A549 (cell line): ENCODE measurements around the gene PERCC1. TPM values are rescaled to one million over a fixed set of nuclear protein-coding genes. Genes with fewer than 3 reads are reported as not detected.

ENCODE experiments used
- ATAC-seq, 2 experiments: fragments of 200-7000 bp in 1 of 2; fragments of >200 bp in 1 of 2; cut with Nextera tagmentation in 1 of 2; cut with Tn5 transposase in 1 of 2; 3 replicates each; pipeline versions ENCODE4 v1.8.0 to v1.9.1; 2018 to 2020; ENCODE audit warnings: mild to moderate bottlenecking in 1 of 2, moderate library complexity in 1 of 2
- CTCF ChIA-PET: fragments of 300-600 bp; sonication (Branson Sonifier 250); formaldehyde crosslinking; extraction: SDS; loops from one replicate; lab custom pipeline; 2021; ENCODE audit warnings: antibody characterized with exemption, inconsistent platforms; lab: Yijun Ruan, JAX
- POLR2A ChIA-PET: fragments of 350-600 bp; formaldehyde crosslinking; extraction: SDS; loops from one replicate; lab custom pipeline; 2021; ENCODE audit warnings: antibody characterized with exemption, inconsistent platforms; lab: Yijun Ruan, JAX
- DNase-seq, 2 experiments: peaks; one replicate each; pipeline versions ENCODE4 v3.0.0 to v3.0.0-alpha.2; 2011 to 2016; ENCODE audit warnings: low read depth in 1 of 2, low spot score in 1 of 2
- FAIRE-seq: peaks from 2 replicates; lab custom pipeline; 2011; peaks lifted over from hg19 to GRCh38; lab: Jason Lieb, UNC
- H3K27ac ChIP-seq, 2 experiments: fragments of >200 bp; sonication (Bioruptor Twin); formaldehyde crosslinking; 3 replicates each; pipeline ENCODE4 v1.5.1; 2016 to 2017
- H3K4me1 ChIP-seq: fragments of >200 bp; sonication (Bioruptor Twin); formaldehyde crosslinking; 3 replicates; pipeline ENCODE4 v1.6.1; 2016
- H3K4me2 ChIP-seq: fragments of >200 bp; sonication (Bioruptor Twin); formaldehyde crosslinking; 3 replicates; pipeline ENCODE4 v1.6.1; 2016
- H3K4me3 ChIP-seq: fragments of >200 bp; sonication (Bioruptor Twin); formaldehyde crosslinking; 3 replicates; pipeline ENCODE4 v1.5.1; 2016
- H3K9me3 ChIP-seq: fragments of >200 bp; sonication (Bioruptor Twin); formaldehyde crosslinking; 3 replicates; pipeline ENCODE4 v1.6.1; 2016
- CEBPB ChIP-seq, 2 experiments: fragments of >200 bp in 1 of 2; sonication (Bioruptor Twin) in 1 of 2; formaldehyde crosslinking in 1 of 2; IDR thresholded peaks; 2 replicates each; pipeline ENCODE4 v1.6.1; 2012 to 2016
- EHMT2 ChIP-seq: fragments of 200-600 bp; sonication (generic); IDR thresholded peaks from 2 replicates; pipeline ENCODE4 v1.6.1; 2016; ENCODE audit warnings: antibody characterized with exemption, low read depth, mild to moderate bottlenecking, moderate library complexity
- JUNB ChIP-seq: fragments of >200 bp; sonication (Bioruptor Twin); formaldehyde crosslinking; IDR thresholded peaks from 2 replicates; pipeline ENCODE4 v1.6.1; 2016
- KDM1A ChIP-seq: fragments of 200-600 bp; sonication (generic); IDR thresholded peaks from 2 replicates; pipeline ENCODE4 v1.6.1; 2016; ENCODE audit warnings: low read depth, mild to moderate bottlenecking
- RCOR1 ChIP-seq: fragments of 150-350 bp; IDR thresholded peaks from 2 replicates; pipeline ENCODE4 v1.6.1; 2014; ENCODE audit warnings: antibody characterized with exemption, low read length, low read depth
- WGBS: methylation state at CpG from one replicate; pipeline ENCODE4 v1.1.6; 2017; ENCODE audit errors: missing lambda C conversion rate; 5-methylcytosine and 5-hydroxymethylcytosine counted together
- polyA plus RNA-seq, 4 experiments: library from polyadenylated mRNA; depleted of rRNA in 3 of 4; stranded (reverse); fragments of >200 nt; fragmentation: RNase III in 1 of 4; extraction: RNeasy Plus Mini Kit Qiagen cat#74134 plus additional on column Dnase treatment in 1 of 4; gene quantifications; 2 replicates in 3 of 4; 3 replicates in 1 of 4; pipeline ENCODE4 v1.2.3, GENCODE V29; 2011 to 2017
- TF ChIP-seq, protein P1 (sequence below): fragments of 150-350 bp; IDR thresholded peaks from 2 replicates; pipeline ENCODE4 v1.6.1; 2014; ENCODE audit warnings: low read depth, mild to moderate bottlenecking, low read length

PERCC1 gene
- polyA plus RNA-seq, 2 of the 4 experiments (the other 2 are of a cell fraction): not detected

DNA sequence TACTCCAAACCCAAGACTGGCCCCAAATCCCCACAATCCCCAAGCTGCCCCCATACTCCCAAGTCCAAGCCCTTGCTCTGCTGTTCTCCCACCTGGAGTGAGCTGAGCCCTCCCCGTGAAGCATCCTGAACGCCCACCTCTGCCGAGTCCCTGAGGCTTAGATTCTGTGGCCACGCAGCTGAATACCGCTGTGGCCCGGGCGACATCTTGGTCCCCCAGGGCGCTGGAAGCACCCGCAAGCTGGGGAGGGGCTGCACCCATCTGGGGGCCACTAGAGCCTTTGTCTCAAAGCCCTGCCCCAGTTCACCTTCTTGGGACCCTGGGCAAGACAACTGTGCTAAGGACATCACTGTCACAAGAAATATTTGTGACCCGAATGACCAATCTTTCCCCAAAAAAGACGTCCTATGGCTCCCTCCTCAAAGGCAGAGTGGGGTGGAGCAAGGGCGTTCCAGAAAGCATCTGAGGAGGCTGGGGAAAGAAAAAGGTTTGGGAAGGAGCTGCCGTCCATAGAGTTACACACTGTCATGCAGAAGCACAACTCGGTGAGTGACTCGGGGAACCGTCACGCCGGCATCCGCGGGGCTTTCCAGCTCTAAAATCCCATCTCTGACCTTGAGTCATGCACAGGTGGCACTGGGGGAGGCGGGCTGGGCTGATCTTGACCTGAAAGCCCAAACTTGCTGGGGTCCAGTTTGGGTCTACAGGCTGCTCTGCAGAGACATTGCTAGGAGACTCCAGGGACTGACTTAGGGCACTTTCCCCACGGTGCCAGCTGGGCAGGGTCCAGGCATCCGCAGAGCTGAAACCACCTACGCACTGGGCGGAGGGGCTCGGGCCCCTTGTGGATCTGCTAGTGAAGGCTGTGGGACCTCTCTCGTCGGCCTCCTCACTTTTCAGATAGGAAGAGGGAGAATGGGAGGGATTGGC lies 51.3 kb downstream of the PERCC1 start:
- Histone ChIP-seq H3K4me3 (no peak overlapping the region), H3K9me3 (no peaks in the 10 kb centered on the region), H3K4me1 (no peaks in the 10 kb centered on the region), H3K27ac (no peak overlapping the region), H3K4me2 (no peak overlapping the region)
- ChIA-PET CTCF (interaction anchor here (1.2 kb wide), 1 partner anchor 48 kb away, joined by 3 read pairs; no protein-coding TSS in a partner anchor), POLR2A (no interaction called here)
- 62% methylated on average over 27 of the region's 28 CpGs for WGBS
- DNase-seq (no peak), ATAC-seq (no peak; a peak in 1 of 6 replicates), FAIRE-seq (no peak)
- TF ChIP-seq JUNB (no peak), EHMT2 (no peak), KDM1A (no peak), RCOR1 (no peak), CEBPB (IDR thresholded peaks at IDR 0.05) (no peak)
- TF ChIP-seq, protein P1, sequence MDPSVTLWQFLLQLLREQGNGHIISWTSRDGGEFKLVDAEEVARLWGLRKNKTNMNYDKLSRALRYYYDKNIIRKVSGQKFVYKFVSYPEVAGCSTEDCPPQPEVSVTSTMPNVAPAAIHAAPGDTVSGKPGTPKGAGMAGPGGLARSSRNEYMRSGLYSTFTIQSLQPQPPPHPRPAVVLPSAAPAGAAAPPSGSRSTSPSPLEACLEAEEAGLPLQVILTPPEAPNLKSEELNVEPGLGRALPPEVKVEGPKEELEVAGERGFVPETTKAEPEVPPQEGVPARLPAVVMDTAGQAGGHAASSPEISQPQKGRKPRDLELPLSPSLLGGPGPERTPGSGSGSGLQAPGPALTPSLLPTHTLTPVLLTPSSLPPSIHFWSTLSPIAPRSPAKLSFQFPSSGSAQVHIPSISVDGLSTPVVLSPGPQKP: no peak

Other genes starting within 250 kb of the PERCC1 start
- gene TPSG1, start 205.8 kb upstream of the PERCC1 start, polyA plus RNA-seq (2011; rRNA removed): not detected in 2 replicates
- gene TPSG1, start 205.8 kb upstream of the PERCC1 start, polyA plus RNA-seq (2017; fragmentation: RNase III; extraction: RNeasy Plus Mini Kit Qiagen cat#74134 plus additional on column Dnase treatment): 0.08 TPM in 1 of 3 replicates, not detected in the others
- gene TPSB2, start 200.9 kb upstream of the PERCC1 start, polyA plus RNA-seq (2011; rRNA removed): not detected in 2 replicates
- not detected in 3 replicates for gene TPSB2, start 200.9 kb upstream of the PERCC1 start, polyA plus RNA-seq (2017; fragmentation: RNase III; extraction: RNeasy Plus Mini Kit Qiagen cat#74134 plus additional on column Dnase treatment)
- not detected in 2 replicates for gene TPSAB1, start 190.4 kb upstream of the PERCC1 start, polyA plus RNA-seq (2011; rRNA removed)
- not detected in 3 replicates for gene TPSAB1, start 190.4 kb upstream of the PERCC1 start, polyA plus RNA-seq (2017; fragmentation: RNase III; extraction: RNeasy Plus Mini Kit Qiagen cat#74134 plus additional on column Dnase treatment)
- not detected in 2 replicates for gene TPSD1, start 175.0 kb upstream of the PERCC1 start, polyA plus RNA-seq (2011; rRNA removed)
- gene TPSD1, start 175.0 kb upstream of the PERCC1 start, polyA plus RNA-seq (2017; fragmentation: RNase III; extraction: RNeasy Plus Mini Kit Qiagen cat#74134 plus additional on column Dnase treatment): not detected in 3 replicates
- 131 and 170 TPM in 2 replicates for gene UBE2I, start 121.4 kb upstream of the PERCC1 start, polyA plus RNA-seq (2011; rRNA removed)
- gene UBE2I, start 121.4 kb upstream of the PERCC1 start, polyA plus RNA-seq (2017; fragmentation: RNase III; extraction: RNeasy Plus Mini Kit Qiagen cat#74134 plus additional on column Dnase treatment): 207 to 210 TPM (median 208 TPM) in 3 replicates
- gene BAIAP3, start 97.4 kb upstream of the PERCC1 start, polyA plus RNA-seq (2011; rRNA removed): 0.31 and 0.42 TPM in 2 replicates
- 0.26 to 0.51 TPM (median 0.32 TPM) in 3 replicates for gene BAIAP3, start 97.4 kb upstream of the PERCC1 start, polyA plus RNA-seq (2017; fragmentation: RNase III; extraction: RNeasy Plus Mini Kit Qiagen cat#74134 plus additional on column Dnase treatment)
- gene TSR3, start 79.2 kb upstream of the PERCC1 start, polyA plus RNA-seq (2011; rRNA removed): 27.2 and 32.6 TPM in 2 replicates
- gene TSR3, start 79.2 kb upstream of the PERCC1 start, polyA plus RNA-seq (2017; fragmentation: RNase III; extraction: RNeasy Plus Mini Kit Qiagen cat#74134 plus additional on column Dnase treatment): 50.9 to 52.3 TPM (median 51.7 TPM) in 3 replicates
- 24.2 and 25.3 TPM in 2 replicates for gene GNPTG, start 79.1 kb upstream of the PERCC1 start, polyA plus RNA-seq (2011; rRNA removed)
- gene GNPTG, start 79.1 kb upstream of the PERCC1 start, polyA plus RNA-seq (2017; fragmentation: RNase III; extraction: RNeasy Plus Mini Kit Qiagen cat#74134 plus additional on column Dnase treatment): 21.9 to 24.2 TPM (median 23.4 TPM) in 3 replicates
- gene UNKL, start 16.4 kb upstream of the PERCC1 start, polyA plus RNA-seq (2011; rRNA removed): 17.2 and 20.7 TPM in 2 replicates
- 37.6 to 41.2 TPM (median 38.2 TPM) in 3 replicates for gene UNKL, start 16.4 kb upstream of the PERCC1 start, polyA plus RNA-seq (2017; fragmentation: RNase III; extraction: RNeasy Plus Mini Kit Qiagen cat#74134 plus additional on column Dnase treatment)
- 33.0 and 35.4 TPM in 2 replicates for gene UQCC4, start 10.3 kb upstream of the PERCC1 start, polyA plus RNA-seq (2011; rRNA removed)
- 21.5 to 23.6 TPM (median 23.0 TPM) in 3 replicates for gene UQCC4, start 10.3 kb upstream of the PERCC1 start, polyA plus RNA-seq (2017; fragmentation: RNase III; extraction: RNeasy Plus Mini Kit Qiagen cat#74134 plus additional on column Dnase treatment)
- 0.16 and 0.34 TPM in 2 replicates for gene CCDC154, start 13.5 kb downstream of the PERCC1 start, polyA plus RNA-seq (2011; rRNA removed)
- 0.49 to 0.74 TPM (median 0.70 TPM) in 3 replicates for gene CCDC154, start 13.5 kb downstream of the PERCC1 start, polyA plus RNA-seq (2017; fragmentation: RNase III; extraction: RNeasy Plus Mini Kit Qiagen cat#74134 plus additional on column Dnase treatment)
- gene CLCN7, start 44.0 kb downstream of the PERCC1 start, polyA plus RNA-seq (2011; rRNA removed): 17.2 and 19.9 TPM in 2 replicates
- gene CLCN7, start 44.0 kb downstream of the PERCC1 start, polyA plus RNA-seq (2017; fragmentation: RNase III; extraction: RNeasy Plus Mini Kit Qiagen cat#74134 plus additional on column Dnase treatment): 51.6 to 69.7 TPM (median 62.8 TPM) in 3 replicates
- not detected in 2 replicates for gene PTX4, start 57.9 kb downstream of the PERCC1 start, polyA plus RNA-seq (2011; rRNA removed)
- 0.07 TPM in 2 of 3 replicates, not detected in the other for gene PTX4, start 57.9 kb downstream of the PERCC1 start, polyA plus RNA-seq (2017; fragmentation: RNase III; extraction: RNeasy Plus Mini Kit Qiagen cat#74134 plus additional on column Dnase treatment)
- 9.2 and 10.6 TPM in 2 replicates for gene TELO2, start 62.3 kb downstream of the PERCC1 start, polyA plus RNA-seq (2011; rRNA removed)
- 30.4 to 35.0 TPM (median 34.8 TPM) in 3 replicates for gene TELO2, start 62.3 kb downstream of the PERCC1 start, polyA plus RNA-seq (2017; fragmentation: RNase III; extraction: RNeasy Plus Mini Kit Qiagen cat#74134 plus additional on column Dnase treatment)
- gene TMEM204, start 102.6 kb downstream of the PERCC1 start, polyA plus RNA-seq (2011; rRNA removed): not detected in 2 replicates
- gene TMEM204, start 102.6 kb downstream of the PERCC1 start, polyA plus RNA-seq (2017; fragmentation: RNase III; extraction: RNeasy Plus Mini Kit Qiagen cat#74134 plus additional on column Dnase treatment): not detected in 3 replicates
- 6.8 and 6.9 TPM in 2 replicates for gene IFT140, start 181.0 kb downstream of the PERCC1 start, polyA plus RNA-seq (2011; rRNA removed)
- gene IFT140, start 181.0 kb downstream of the PERCC1 start, polyA plus RNA-seq (2017; fragmentation: RNase III; extraction: RNeasy Plus Mini Kit Qiagen cat#74134 plus additional on column Dnase treatment): 11.1 to 14.4 TPM (median 13.7 TPM) in 3 replicates
- gene CRAMP1, start 181.3 kb downstream of the PERCC1 start, polyA plus RNA-seq (2011; rRNA removed): 6.5 and 8.6 TPM in 2 replicates
- gene CRAMP1, start 181.3 kb downstream of the PERCC1 start, polyA plus RNA-seq (2017; fragmentation: RNase III; extraction: RNeasy Plus Mini Kit Qiagen cat#74134 plus additional on column Dnase treatment): 8.6 to 9.1 TPM (median 9.1 TPM) in 3 replicates
- 91.6 and 97.6 TPM in 2 replicates for gene JPT2, start 247.2 kb downstream of the PERCC1 start, polyA plus RNA-seq (2011; rRNA removed)
- 139 to 156 TPM (median 150 TPM) in 3 replicates for gene JPT2, start 247.2 kb downstream of the PERCC1 start, polyA plus RNA-seq (2017; fragmentation: RNase III; extraction: RNeasy Plus Mini Kit Qiagen cat#74134 plus additional on column Dnase treatment)